Suprapubic skin (tissue), 3 donors: ENCODE measurements around the gene CACNA1D.

ENCODE experiments used
- CTCF ChIP-seq, 2 donors: fragments of 200-600 bp in 1 of 2; fragments of 450-650 bp in 1 of 2; sonication (generic) in 1 of 2; IDR thresholded peaks; one replicate each; pipeline ENCODE4 v1.5.1; 2016 to 2019; ENCODE audit warnings: antibody characterized with exemption in 2 of 2, mild to moderate bottlenecking in 1 of 2, moderate library complexity in 1 of 2
- EP300 ChIP-seq: sonication (generic); formaldehyde crosslinking; IDR thresholded peaks from one replicate; pipeline ENCODE4 v1.6.1; 2017; ENCODE audit warnings: antibody characterized with exemption
- POLR2A ChIP-seq, 2 donors: fragments of 450-650 bp; IDR thresholded peaks; one replicate each; pipeline ENCODE4 v1.6.1; 2017; ENCODE audit warnings: antibody characterized with exemption in 2 of 2, mild to moderate bottlenecking in 2 of 2, moderate library complexity in 2 of 2

GRCh38 chr3:53817809-53818208, 323.4 kb downstream of the CACNA1D start:
- TF ChIP-seq CTCF (IDR thresholded peaks at IDR 0.05) (no peak), POLR2A (IDR thresholded peaks at IDR 0.05) (no peak), EP300 (no peak)
